Hepatocyte (in vitro differentiated cells): ENCODE measurements around the gene GNG7. TPM values are rescaled to one million over a fixed set of nuclear protein-coding genes. Genes with fewer than 3 reads are reported as not detected.

Experiments used
- DNase-seq: peaks from one replicate; pipeline ENCODE4 v3.0.0-alpha.2; 2016; ENCODE audit warnings: low spot score
- H2AFZ ChIP-seq: fragments of 200-600 bp; sonication (generic); 2 replicates; pipeline ENCODE4 v1.6.0; 2016; ENCODE audit warnings: antibody characterized with exemption, mild to moderate bottlenecking
- H3K27ac ChIP-seq: fragments of 200-600 bp; sonication (generic); 2 replicates; pipeline ENCODE4 v1.5.1; 2016; ENCODE audit warnings: mild to moderate bottlenecking
- H3K27me3 ChIP-seq: fragments of 200-600 bp; sonication (generic); 2 replicates; pipeline ENCODE4 v1.6.1; 2016
- H3K36me3 ChIP-seq: fragments of 200-600 bp; sonication (generic); replicated peaks from 2 replicates; pipeline ENCODE4 v1.5.1; 2016; ENCODE audit warnings: low read depth; ENCODE audit not compliant: insufficient read depth
- H3K4me1 ChIP-seq: fragments of 200-600 bp; sonication (generic); 2 replicates; pipeline ENCODE4 v1.5.1; 2016; ENCODE audit warnings: mild to moderate bottlenecking, moderate library complexity; ENCODE audit not compliant: insufficient read depth
- H3K4me2 ChIP-seq: fragments of 200-600 bp; sonication (generic); 2 replicates; pipeline ENCODE4 v1.6.0; 2016
- H3K4me3 ChIP-seq: fragments of 200-600 bp; sonication (generic); 2 replicates; pipeline ENCODE4 v1.5.1; 2016; ENCODE audit warnings: mild to moderate bottlenecking
- H3K79me2 ChIP-seq: fragments of 200-600 bp; sonication (generic); 2 replicates; pipeline ENCODE4 v1.6.0; 2017; ENCODE audit warnings: mild to moderate bottlenecking
- H3K9me2 ChIP-seq: fragments of 200-600 bp; sonication (generic); replicated peaks from 2 replicates; pipeline ENCODE4 v1.6.0; 2017; ENCODE audit warnings: mild to moderate bottlenecking; ENCODE audit not compliant: insufficient read depth
- H3K9me3 ChIP-seq: fragments of 200-600 bp; sonication (generic); 2 replicates; pipeline ENCODE4 v1.5.1; 2016; ENCODE audit warnings: low read depth, mild to moderate bottlenecking
- H4K20me1 ChIP-seq: fragments of 200-600 bp; sonication (generic); 2 replicates; pipeline ENCODE4 v1.6.0; 2016; ENCODE audit warnings: mild to moderate bottlenecking; ENCODE audit not compliant: insufficient read depth, poor library complexity, severe bottlenecking
- CTCF ChIP-seq: fragments of 200-600 bp; sonication (generic); IDR thresholded peaks from 2 replicates; pipeline ENCODE4 v1.5.1; 2016; ENCODE audit warnings: antibody characterized with exemption, mild to moderate bottlenecking; ENCODE audit not compliant: poor library complexity
- EZH2 ChIP-seq: fragments of 200-600 bp; sonication (generic); IDR thresholded peaks from 2 replicates; pipeline ENCODE4 v1.6.1; 2016; ENCODE audit warnings: antibody characterized with exemption, mild to moderate bottlenecking, borderline replicate concordance
- EZH2phosphoT487 ChIP-seq: fragments of 200-600 bp; sonication (generic); IDR thresholded peaks from one replicate; pipeline ENCODE4 v1.6.1; 2018; ENCODE audit warnings: antibody characterized with exemption, mild to moderate bottlenecking, low read depth, moderate library complexity; ENCODE audit not compliant: unreplicated experiment, severe bottlenecking
- WGBS: methylation state at CpG from one replicate; pipeline ENCODE4 v1.1.6; 2016; ENCODE audit warnings: low lambda C conversion rate; ENCODE audit errors: missing lambda C conversion rate; 5-methylcytosine and 5-hydroxymethylcytosine counted together
- polyA plus RNA-seq: library from polyadenylated mRNA; unstranded; fragments of >200 nt; fragmentation: Nextera tagmentation; extraction: Ambion mirVana; gene quantifications from 2 replicates; pipeline ENCODE4 v1.2.1, GENCODE V29; 2016
- total RNA-seq: library from RNA; depleted of rRNA; stranded (reverse); fragments of >200 nt; gene quantifications from 2 replicates; pipeline ENCODE4 v1.2.3, GENCODE V29; 2014

Gene GNG7
- total and polyA plus RNA-seq, 2 experiments from 2014 or later = 1.2 to 1.9 TPM

- Histone ChIP-seq H3K4me1 (peaks cover 4% of the 10 kb centered on the region), H3K9me2 (no peaks in the 10 kb centered on the region), H3K27ac (no peak overlapping the region), H3K9me3 (no peaks in the 10 kb centered on the region), H3K4me3 (no peak overlapping the region), H4K20me1 (no peaks in the 10 kb centered on the region), H3K36me3 (no peaks in the 10 kb centered on the region), H2AFZ (no peak overlapping the region), H3K27me3 (no peaks in the 10 kb centered on the region), H3K79me2 (no peaks in the 10 kb centered on the region), H3K4me2 (no peak overlapping the region)
- no peak for DNase-seq
- TF ChIP-seq EZH2 (no peak), EZH2phosphoT487 (no peak), CTCF (no peak)
- WGBS = 83% methylated on average over 4 of the region's 4 CpGs
Observed at GRCh38 chr19:2553510-2553909, 149.0 kb downstream of the GNG7 start.

- Histone ChIP-seq H3K79me2 (no peaks in the 10 kb centered on the region), H4K20me1 (no peaks in the 10 kb centered on the region), H3K9me2 (no peaks in the 10 kb centered on the region), H2AFZ (no peak overlapping the region), H3K4me3 (no peak overlapping the region), H3K27ac (no peak overlapping the region), H3K27me3 (no peaks in the 10 kb centered on the region), H3K4me1 (peaks cover 4% of the 10 kb centered on the region), H3K36me3 (no peaks in the 10 kb centered on the region), H3K4me2 (peak overlapping the region; percentile 51), H3K9me3 (no peaks in the 10 kb centered on the region)
- no peak for DNase-seq
- 49% methylated on average over 11 of the region's 11 CpGs for WGBS
- no peak for TF ChIP-seq CTCF
- no peak for TF ChIP-seq EZH2
- no peak for TF ChIP-seq EZH2phosphoT487
Observed at GRCh38 chr19:2552859-2553258, 149.6 kb downstream of the GNG7 start.

GRCh38 chr19:2551864-2552185, 150.7 kb downstream of the GNG7 start:
- no peaks in the 10 kb centered on the region for H3K27me3 ChIP-seq
- H3K79me2 ChIP-seq = no peaks in the 10 kb centered on the region
- H3K9me3 ChIP-seq = no peaks in the 10 kb centered on the region
- H3K27ac ChIP-seq = no peak overlapping the region
- 88% methylated on average over 11 of the region's 11 CpGs for WGBS
- no peaks in the 10 kb centered on the region for H4K20me1 ChIP-seq
- no peaks in the 10 kb centered on the region for H3K36me3 ChIP-seq
- no peak overlapping the region for H2AFZ ChIP-seq
- no peaks in the 10 kb centered on the region for H3K9me2 ChIP-seq
- TF ChIP-seq CTCF = no peak
- TF ChIP-seq EZH2phosphoT487 = no peak
- no peak for TF ChIP-seq EZH2
- H3K4me2 ChIP-seq = no peak overlapping the region
- peaks cover 11% of the 10 kb centered on the region for H3K4me1 ChIP-seq
- no peak for DNase-seq
- no peak overlapping the region for H3K4me3 ChIP-seq
